ENCODE results near the gene ALG14.

ALG14 gene

GRCh38 chr1:94982398-94982797 is 90.4 kb downstream of the ALG14 start:
- TF ChIP-seq ZNF514 (tag by site-specific recombination; IDR thresholded peaks at IDR 0.05) = no peak
- TF ChIP-seq GFI1B (tag by site-specific recombination; IDR thresholded peaks at IDR 0.05) = no peak
- TF ChIP-seq ZNF132 (tag by site-specific recombination; IDR thresholded peaks at IDR 0.05; ENCODE audit: borderline replicate concordance) = no peak
- TF ChIP-seq ZNF677 (tag by site-specific recombination; IDR thresholded peaks at IDR 0.05) = no peak
- TF ChIP-seq ZNF140 (tag by site-specific recombination; IDR thresholded peaks at IDR 0.05) = no peak
- no peak for TF ChIP-seq ZNF426 (tag by site-specific recombination; IDR thresholded peaks at IDR 0.05)
- no peak for TF ChIP-seq ZNF623 (tag by site-specific recombination; IDR thresholded peaks at IDR 0.05)
- no peak for TF ChIP-seq ZNF555 (tag by site-specific recombination; conservative IDR thresholded peaks at IDR 0.05)
- no peak for TF ChIP-seq ZBTB21 (tag by site-specific recombination; IDR thresholded peaks at IDR 0.05)
- TF ChIP-seq ZNF341 (tag by site-specific recombination; IDR thresholded peaks at IDR 0.05; ENCODE audit: low read depth) = no peak
- TF ChIP-seq ZNF302 (tag by site-specific recombination; IDR thresholded peaks at IDR 0.05; ENCODE audit: low read depth) = no peak
- no peak for TF ChIP-seq ZNF391 (tag by site-specific recombination; IDR thresholded peaks at IDR 0.05; ENCODE audit: borderline replicate concordance, low read depth)
- H3K9me3 ChIP-seq (ENCODE audit: control insufficient read depth, insufficient read depth, low read depth, low read length) = no peaks in the 10 kb centered on the region
- POLR2A ChIA-PET = no interaction called here

GRCh38 chr1:94981575-94981973 is 91.2 kb downstream of the ALG14 start:
- Histone ChIP-seq H3K4me1 (ENCODE audit: control insufficient read depth, insufficient read depth, low read length) (peaks cover 5% of the 10 kb centered on the region), H3K36me3 (ENCODE audit: control insufficient read depth in 2 of 2, insufficient read depth in 1 of 2, low read length in 2 of 2) (no peaks in the 10 kb centered on the region), H3K4me3 (ENCODE audit: low read depth, low read length) (no peak overlapping the region), H3K9me3 (ENCODE audit: control insufficient read depth, insufficient read depth, low read depth, low read length) (no peaks in the 10 kb centered on the region), H3K27ac (ENCODE audit: extremely low read depth, low read depth, low read length) (no peak overlapping the region)
- ChIA-PET POLR2A (no interaction called here), CTCF (interaction anchor here (0.6 kb wide), 1 partner anchor 10 kb away, joined by 3 read pairs; no protein-coding TSS in a partner anchor)
- TF ChIP-seq GLI4 (tag by site-specific recombination; IDR thresholded peaks at IDR 0.05) = no peak
- TF ChIP-seq YY2 (tag by site-specific recombination; IDR thresholded peaks at IDR 0.05) = no peak
- no peak for TF ChIP-seq CTCF (tag by site-specific recombination; IDR thresholded peaks at IDR 0.05)
- TF ChIP-seq SETDB1 (IDR thresholded peaks at IDR 0.05; ENCODE audit: insufficient read length, low read length) = no peak
- TF ChIP-seq ZNF837 (tag by site-specific recombination; IDR thresholded peaks at IDR 0.05) = no peak
- no peak for TF ChIP-seq KLF1 (tag by site-specific recombination; IDR thresholded peaks at IDR 0.05)
- no peak for TF ChIP-seq FEZF1 (tag by site-specific recombination; IDR thresholded peaks at IDR 0.05)
- TF ChIP-seq ZNF530 (tag by site-specific recombination; IDR thresholded peaks at IDR 0.05; ENCODE audit: low read depth) = no peak
- no peak for TF ChIP-seq ZNF518A (tag by site-specific recombination; conservative IDR thresholded peaks at IDR 0.05; ENCODE audit: low read depth)
- no peak for TF ChIP-seq ZBTB48 (tag by site-specific recombination; IDR thresholded peaks at IDR 0.05)
- no peak for TF ChIP-seq ZEB2 (tag by site-specific recombination; IDR thresholded peaks at IDR 0.05)

More at GRCh38 chr1:94982398-94982797, 90.4 kb downstream of the ALG14 start:
- peaks cover 5% of the 10 kb centered on the region for H3K4me1 ChIP-seq (ENCODE audit: control insufficient read depth, insufficient read depth, low read length)
- no peaks in the 10 kb centered on the region for H3K36me3 ChIP-seq (ENCODE audit: control insufficient read depth in 2 of 2, insufficient read depth in 1 of 2, low read length in 2 of 2)
- no peak overlapping the region for H3K27ac ChIP-seq (ENCODE audit: extremely low read depth, low read depth, low read length)
- H3K4me3 ChIP-seq (ENCODE audit: low read depth, low read length) = no peak overlapping the region
- CTCF ChIA-PET = interaction anchor here (0.7 kb wide), 1 partner anchor 42 kb away, joined by 3 read pairs; no protein-coding TSS in a partner anchor

Measured in HEK293 (cell line).